ENCODE results near the gene IRF2.
A peak's percentile ranks its signal among the peaks of the same experiment; 100 is the strongest.
"Not testable (repeated sequence)": the region's sequence is repeated elsewhere in the genome, so short reads cannot be mapped to it uniquely, and the experiment has no call there.

Gene IRF2

DNA sequence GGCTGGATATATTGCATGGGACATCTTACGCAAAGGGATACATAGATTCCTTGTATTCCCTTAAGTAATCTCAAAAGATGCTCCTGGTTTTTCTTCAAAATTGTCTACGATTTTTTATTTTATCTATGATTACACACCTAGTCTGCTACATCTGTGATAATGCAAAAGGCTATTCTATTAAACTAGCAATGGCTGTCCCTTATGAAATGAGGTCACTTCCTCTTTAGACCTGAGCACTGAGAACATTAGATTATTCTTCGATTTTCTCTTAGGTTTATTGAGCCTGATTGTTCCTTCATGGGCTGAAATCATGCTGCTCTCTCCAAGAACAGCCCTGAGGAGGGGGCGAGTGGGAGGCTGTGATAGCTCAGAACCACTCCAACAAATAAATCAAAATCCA, 129.9 kb downstream of the IRF2 start:
- H3K4me1 ChIP-seq (ENCODE audit: insufficient read depth, low read length): peaks cover 7% of the 10 kb centered on the region; the same call in 1 of the 2 replicates
- H3K9ac ChIP-seq (ENCODE audit: low read depth, low read length): no peak overlapping the region

DNA sequence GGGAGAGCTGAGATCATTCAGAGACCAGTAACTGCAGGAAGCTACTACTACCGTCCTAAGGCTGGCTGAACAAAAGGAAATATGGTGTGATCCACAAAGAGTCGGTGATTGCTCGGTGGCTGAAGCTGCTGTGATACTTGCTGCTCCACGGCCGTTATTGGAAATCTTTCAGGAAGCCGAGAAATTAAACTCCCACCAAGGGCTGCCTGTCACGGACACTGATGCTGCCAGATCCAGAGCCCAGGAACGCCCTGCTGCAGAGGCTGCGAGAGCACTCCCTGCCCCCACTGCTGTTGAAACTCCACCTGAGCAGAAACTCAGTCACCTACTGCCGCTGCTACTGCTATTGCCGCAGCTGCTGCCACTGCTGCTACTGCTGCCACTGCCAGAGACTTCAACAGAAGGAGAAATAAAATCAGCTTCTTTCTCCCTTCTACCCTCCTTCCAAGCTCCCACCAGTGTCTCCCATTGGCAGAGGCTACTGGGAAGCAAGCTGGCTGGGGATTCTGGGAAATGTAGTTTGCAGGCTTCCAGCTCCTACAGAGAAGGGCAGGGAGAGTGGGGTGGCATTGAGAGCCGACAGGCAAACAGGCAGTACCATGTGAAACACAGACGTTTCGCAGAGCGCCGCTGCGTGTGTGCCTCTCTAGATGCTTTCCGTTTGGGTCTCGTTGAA, 130.7 kb downstream of the IRF2 start:
- Histone ChIP-seq H3K79me2 (ENCODE audit: insufficient read depth, low read length) (no peaks in the 10 kb centered on the region), H3K36me3 (ENCODE audit: insufficient read depth, low read length) (no peaks in the 10 kb centered on the region), H2AFZ (ENCODE audit: low read depth, low read length) (peak overlapping the region; percentile 85), H3K27me3 (ENCODE audit: insufficient read depth, low read length, poor library complexity) (no peaks in the 10 kb centered on the region), H3K27ac (ENCODE audit: low read length) (no peak overlapping the region), H4K20me1 (ENCODE audit: insufficient read depth, low read length) (no peaks in the 10 kb centered on the region), H3K4me1 (ENCODE audit: insufficient read depth, low read length) (peaks cover 7% of the 10 kb centered on the region; the same call in 1 of the 2 replicates), H3K9me3 (ENCODE audit: insufficient read depth, low read length, severe bottlenecking) (no peaks in the 10 kb centered on the region), H3K9ac (ENCODE audit: low read depth, low read length) (peak overlapping the region; percentile 48), H3K4me2 (ENCODE audit: insufficient read depth, low read length) (peak overlapping the region; percentile 85), H3K4me3 (ENCODE audit: low read depth in 1 of 2, low read length in 2 of 2) (peak overlapping the region; percentile 8 to 63; a peak in 3 of 4 replicates)
- DNase-seq (peak; percentile 50), ATAC-seq (ENCODE audit: insufficient read depth, low read depth) (peak; percentile 92)
- no peak for TF ChIP-seq EZH2 (IDR thresholded peaks at IDR 0.05; ENCODE audit: borderline replicate concordance, low read depth, low read length, severe bottlenecking)
- TF ChIP-seq, protein P1, sequence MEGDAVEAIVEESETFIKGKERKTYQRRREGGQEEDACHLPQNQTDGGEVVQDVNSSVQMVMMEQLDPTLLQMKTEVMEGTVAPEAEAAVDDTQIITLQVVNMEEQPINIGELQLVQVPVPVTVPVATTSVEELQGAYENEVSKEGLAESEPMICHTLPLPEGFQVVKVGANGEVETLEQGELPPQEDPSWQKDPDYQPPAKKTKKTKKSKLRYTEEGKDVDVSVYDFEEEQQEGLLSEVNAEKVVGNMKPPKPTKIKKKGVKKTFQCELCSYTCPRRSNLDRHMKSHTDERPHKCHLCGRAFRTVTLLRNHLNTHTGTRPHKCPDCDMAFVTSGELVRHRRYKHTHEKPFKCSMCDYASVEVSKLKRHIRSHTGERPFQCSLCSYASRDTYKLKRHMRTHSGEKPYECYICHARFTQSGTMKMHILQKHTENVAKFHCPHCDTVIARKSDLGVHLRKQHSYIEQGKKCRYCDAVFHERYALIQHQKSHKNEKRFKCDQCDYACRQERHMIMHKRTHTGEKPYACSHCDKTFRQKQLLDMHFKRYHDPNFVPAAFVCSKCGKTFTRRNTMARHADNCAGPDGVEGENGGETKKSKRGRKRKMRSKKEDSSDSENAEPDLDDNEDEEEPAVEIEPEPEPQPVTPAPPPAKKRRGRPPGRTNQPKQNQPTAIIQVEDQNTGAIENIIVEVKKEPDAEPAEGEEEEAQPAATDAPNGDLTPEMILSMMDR (IDR thresholded peaks at IDR 0.05; ENCODE audit: borderline replicate concordance, extremely low read depth, low read length, poor library complexity, severe bottlenecking): no peak

More for the DNA sequence above, 129.9 kb downstream of the IRF2 start:
- Histone ChIP-seq H2AFZ (ENCODE audit: low read depth, low read length) (no peak overlapping the region), H4K20me1 (ENCODE audit: insufficient read depth, low read length) (no peaks in the 10 kb centered on the region), H3K79me2 (ENCODE audit: insufficient read depth, low read length) (no peaks in the 10 kb centered on the region), H3K4me2 (ENCODE audit: insufficient read depth, low read length) (no peak overlapping the region), H3K27me3 (ENCODE audit: insufficient read depth, low read length, poor library complexity) (no peaks in the 10 kb centered on the region), H3K9me3 (ENCODE audit: insufficient read depth, low read length, severe bottlenecking) (no peaks in the 10 kb centered on the region), H3K27ac (ENCODE audit: low read length) (no peak overlapping the region), H3K4me3 (ENCODE audit: low read depth in 1 of 2, low read length in 2 of 2) (no peak overlapping the region), H3K36me3 (ENCODE audit: insufficient read depth, low read length) (no peaks in the 10 kb centered on the region)
- ATAC-seq (ENCODE audit: insufficient read depth, low read depth) (no peak), DNase-seq (no peak)
- TF ChIP-seq, protein P1 (IDR thresholded peaks at IDR 0.05; ENCODE audit: borderline replicate concordance, extremely low read depth, low read length, poor library complexity, severe bottlenecking): no peak
- TF ChIP-seq EZH2 (IDR thresholded peaks at IDR 0.05; ENCODE audit: borderline replicate concordance, low read depth, low read length, severe bottlenecking): no peak

- not testable (repeated sequence) for H3K4me3 ChIP-seq (ENCODE audit: low read depth in 1 of 2, low read length in 2 of 2); H4K20me1 ChIP-seq (ENCODE audit: insufficient read depth, low read length); H2AFZ ChIP-seq (ENCODE audit: low read depth, low read length); H3K27me3 ChIP-seq (ENCODE audit: insufficient read depth, low read length, poor library complexity); ATAC-seq (ENCODE audit: insufficient read depth, low read depth); H3K9me3 ChIP-seq (ENCODE audit: insufficient read depth, low read length, severe bottlenecking); DNase-seq; H3K4me1 ChIP-seq (ENCODE audit: insufficient read depth, low read length); H3K27ac ChIP-seq (ENCODE audit: low read length); H3K79me2 ChIP-seq (ENCODE audit: insufficient read depth, low read length); H3K36me3 ChIP-seq (ENCODE audit: insufficient read depth, low read length)
- H3K9ac ChIP-seq (ENCODE audit: low read depth, low read length): peak overlapping the region; percentile 48; the same call in 1 of the 2 replicates
- peak overlapping the region; percentile 85 for H3K4me2 ChIP-seq (ENCODE audit: insufficient read depth, low read length)
Observed at GRCh38 chr4:184342857-184343237, 131.5 kb downstream of the IRF2 start.

DNA sequence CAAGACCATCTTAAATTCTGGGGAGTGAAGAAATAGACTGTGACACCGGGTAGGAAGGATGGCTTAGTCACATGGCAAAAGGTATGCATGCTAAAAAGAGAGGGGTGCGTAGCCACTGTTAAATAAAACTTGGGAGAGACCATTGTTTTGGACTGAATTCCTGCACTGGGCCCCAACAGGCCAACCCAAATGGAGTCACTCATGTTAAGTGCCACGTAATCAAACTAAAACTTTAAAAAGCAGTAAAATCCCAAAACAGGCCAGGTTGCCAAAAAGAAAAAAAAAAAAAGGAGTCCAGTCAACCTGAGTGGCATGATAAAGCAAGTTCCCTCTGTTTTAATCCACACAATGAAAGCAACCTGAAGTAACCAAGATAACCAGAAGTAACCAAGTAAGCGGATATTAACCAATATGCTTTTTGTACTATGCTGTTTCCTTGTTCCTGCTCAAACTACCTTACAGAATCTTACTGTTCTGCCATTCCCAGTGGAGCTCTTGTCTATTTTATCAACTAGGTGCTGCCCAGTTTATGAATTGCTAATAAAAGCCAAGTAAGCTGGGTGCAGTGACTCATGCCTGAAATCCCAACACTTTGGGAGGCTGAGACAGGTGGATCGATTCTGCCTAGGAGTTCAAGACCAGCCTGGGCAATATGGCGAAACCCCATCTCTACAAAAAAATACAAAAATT, 132.0 kb downstream of the IRF2 start:
- TF ChIP-seq, protein P1 (IDR thresholded peaks at IDR 0.05; ENCODE audit: borderline replicate concordance, extremely low read depth, low read length, poor library complexity, severe bottlenecking): no peak
- no peak for TF ChIP-seq EZH2 (IDR thresholded peaks at IDR 0.05; ENCODE audit: borderline replicate concordance, low read depth, low read length, severe bottlenecking)
- H3K79me2 ChIP-seq (ENCODE audit: insufficient read depth, low read length): no peaks in the 10 kb centered on the region
- H3K4me3 ChIP-seq (ENCODE audit: low read depth in 1 of 2, low read length in 2 of 2): no peak overlapping the region
- H3K27me3 ChIP-seq (ENCODE audit: insufficient read depth, low read length, poor library complexity): no peaks in the 10 kb centered on the region
- H3K9ac ChIP-seq (ENCODE audit: low read depth, low read length): no peak overlapping the region
- H3K27ac ChIP-seq (ENCODE audit: low read length): no peak overlapping the region
- ATAC-seq (ENCODE audit: insufficient read depth, low read depth) (no peak), DNase-seq (no peak)
- no peaks in the 10 kb centered on the region for H3K36me3 ChIP-seq (ENCODE audit: insufficient read depth, low read length)
- H2AFZ ChIP-seq (ENCODE audit: low read depth, low read length): no peak overlapping the region
- no peaks in the 10 kb centered on the region for H4K20me1 ChIP-seq (ENCODE audit: insufficient read depth, low read length)
- no peaks in the 10 kb centered on the region for H3K9me3 ChIP-seq (ENCODE audit: insufficient read depth, low read length, severe bottlenecking)
- H3K4me2 ChIP-seq (ENCODE audit: insufficient read depth, low read length): no peak overlapping the region
- peaks cover 7% of the 10 kb centered on the region; the same call in 1 of the 2 replicates for H3K4me1 ChIP-seq (ENCODE audit: insufficient read depth, low read length)

DNA sequence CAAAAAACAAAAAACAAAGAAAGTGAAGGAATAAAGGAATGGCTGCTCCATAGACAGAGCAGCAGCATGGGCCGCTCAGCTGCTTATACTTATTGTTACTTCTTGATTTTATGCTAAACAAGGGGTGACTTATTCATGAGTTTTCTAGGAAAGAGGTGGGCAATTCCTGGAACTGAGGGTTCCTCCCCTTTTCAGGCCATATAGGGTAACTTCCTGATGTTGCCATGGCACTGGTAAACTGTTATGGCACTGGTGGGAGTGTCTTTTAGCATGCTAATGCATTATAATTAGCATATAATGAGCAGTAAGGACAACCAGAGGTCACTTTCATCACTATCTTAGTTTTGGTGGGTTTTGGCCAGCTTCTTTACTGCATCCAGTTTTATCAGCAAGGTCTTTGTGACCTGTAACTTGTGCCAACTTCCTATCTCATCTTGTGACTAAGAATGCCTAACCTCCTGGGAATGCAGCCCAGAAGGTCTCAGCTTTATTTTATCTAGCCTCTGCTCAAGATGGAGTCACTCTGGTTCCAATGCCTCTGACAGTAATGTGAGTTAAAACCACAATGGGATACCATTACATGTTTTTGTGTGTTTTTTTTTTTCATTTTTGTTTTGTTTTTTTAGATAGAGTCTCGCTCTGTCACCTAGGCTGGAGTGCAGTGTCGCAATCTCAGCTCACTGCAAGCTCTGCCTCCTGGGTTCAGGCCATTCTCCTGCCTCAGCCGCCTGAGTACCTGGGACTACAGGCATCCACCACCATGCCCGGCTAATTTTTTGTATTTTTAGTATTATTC, 134.8 kb downstream of the IRF2 start:
- H3K36me3 ChIP-seq (ENCODE audit: insufficient read depth, low read length); H3K4me3 ChIP-seq (ENCODE audit: low read depth in 1 of 2, low read length in 2 of 2); DNase-seq; ATAC-seq (ENCODE audit: insufficient read depth, low read depth); H3K9ac ChIP-seq (ENCODE audit: low read depth, low read length); H3K4me2 ChIP-seq (ENCODE audit: insufficient read depth, low read length); H3K27ac ChIP-seq (ENCODE audit: low read length); H3K27me3 ChIP-seq (ENCODE audit: insufficient read depth, low read length, poor library complexity); H2AFZ ChIP-seq (ENCODE audit: low read depth, low read length); H4K20me1 ChIP-seq (ENCODE audit: insufficient read depth, low read length); H3K79me2 ChIP-seq (ENCODE audit: insufficient read depth, low read length); H3K4me1 ChIP-seq (ENCODE audit: insufficient read depth, low read length); H3K9me3 ChIP-seq (ENCODE audit: insufficient read depth, low read length, severe bottlenecking): not testable (repeated sequence)

Data from DND-41 (cell line).